Posterior cingulate gyrus (tissue), 11 donors: ENCODE measurements around the gene PSIP1.
A peak's percentile ranks its signal among the peaks of the same experiment; 100 is the strongest.
"Not testable (repeated sequence)": the region's sequence is repeated elsewhere in the genome, so short reads cannot be mapped to it uniquely, and the experiment has no call there.

Experiments
- DNase-seq, 10 donors: peaks; one replicate each; pipeline versions ENCODE4 v3.0.0 to v3.0.0-alpha.2; 2020 to 2021; ENCODE audit warnings: mixed read lengths in 3 of 10
- intact Hi-C: fragments of 100-400 bp; cut with DNase I; formaldehyde crosslinking; loops from one replicate; pipeline ENCODE4 v1.15.1; 2023

The PSIP1 gene

DNA sequence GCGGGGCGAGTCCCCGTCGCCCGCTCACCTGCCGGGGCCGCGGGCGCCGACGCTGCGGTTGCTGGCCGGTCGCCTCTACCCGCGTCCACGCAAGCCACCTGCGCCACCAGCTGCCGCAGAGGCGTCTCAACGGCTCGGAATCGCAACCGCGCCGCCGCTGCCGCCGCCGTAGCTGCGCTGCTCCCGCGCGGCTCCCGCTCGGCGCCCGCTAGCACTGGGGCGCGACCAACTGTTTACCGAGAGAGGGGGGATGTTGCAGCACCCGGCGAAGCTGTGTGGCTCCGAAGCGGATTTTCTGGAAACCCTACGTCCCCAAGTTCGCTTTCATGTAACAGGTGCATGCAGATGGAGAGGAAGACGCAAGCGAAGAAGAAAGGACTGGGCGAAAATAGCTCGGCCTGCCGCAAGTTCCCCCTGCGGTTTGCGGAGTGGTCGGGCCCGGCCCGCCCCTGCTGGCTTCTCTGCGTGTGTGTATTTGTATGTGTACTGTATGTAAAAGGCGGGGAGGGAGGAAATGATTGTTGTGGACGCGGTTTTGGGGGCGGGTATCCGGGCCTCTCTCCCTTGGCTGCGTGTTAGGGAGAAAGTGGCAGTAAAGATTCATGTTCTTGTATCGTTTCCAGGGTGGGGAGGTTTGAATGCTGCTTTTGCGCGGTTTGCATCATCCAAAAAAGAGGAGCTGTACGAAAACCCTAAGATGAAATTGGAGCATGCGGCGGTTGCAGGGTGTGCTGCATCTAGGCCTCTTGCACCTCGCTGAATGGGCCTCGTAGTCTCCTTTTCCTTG is at the start of gene PSIP1:
Gene PSIP1, minus strand, starts transcription at position 182 of the 787 bp plus-strand sequence. CDS start 782 bp downstream, outside the sequence.
- peak; percentile 64 to 96 (median 76) for DNase-seq
- intact Hi-C loops: loop anchor here (1.0 kb wide), 2 partner anchors 41 to 89 kb away; partner anchors contain the start of gene SNAPC3

DNA sequence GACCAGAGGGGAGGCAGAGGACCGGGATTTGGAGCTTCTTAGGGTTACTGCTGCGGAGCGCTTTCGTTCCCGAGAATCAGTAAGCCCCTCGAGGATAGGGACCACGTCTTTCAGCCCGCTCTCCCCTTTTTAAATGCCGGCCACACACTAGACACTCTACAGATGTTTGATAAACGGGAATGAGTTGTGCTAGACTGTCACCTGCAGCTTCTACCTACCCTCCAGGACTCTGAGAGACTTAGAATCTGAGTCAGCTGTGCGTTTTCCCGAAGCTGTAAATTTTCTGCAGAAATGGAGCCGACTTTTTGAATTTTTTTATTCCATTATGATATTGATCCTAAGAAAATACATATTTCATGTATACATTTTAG is 42.7 kb upstream of the PSIP1 start:
- no peak for DNase-seq
- intact Hi-C loops: loop anchor here (2.0 to 5.0 kb wide), 2 partner anchors 54 to 131 kb away; partner anchors contain the start of gene SNAPC3

DNA sequence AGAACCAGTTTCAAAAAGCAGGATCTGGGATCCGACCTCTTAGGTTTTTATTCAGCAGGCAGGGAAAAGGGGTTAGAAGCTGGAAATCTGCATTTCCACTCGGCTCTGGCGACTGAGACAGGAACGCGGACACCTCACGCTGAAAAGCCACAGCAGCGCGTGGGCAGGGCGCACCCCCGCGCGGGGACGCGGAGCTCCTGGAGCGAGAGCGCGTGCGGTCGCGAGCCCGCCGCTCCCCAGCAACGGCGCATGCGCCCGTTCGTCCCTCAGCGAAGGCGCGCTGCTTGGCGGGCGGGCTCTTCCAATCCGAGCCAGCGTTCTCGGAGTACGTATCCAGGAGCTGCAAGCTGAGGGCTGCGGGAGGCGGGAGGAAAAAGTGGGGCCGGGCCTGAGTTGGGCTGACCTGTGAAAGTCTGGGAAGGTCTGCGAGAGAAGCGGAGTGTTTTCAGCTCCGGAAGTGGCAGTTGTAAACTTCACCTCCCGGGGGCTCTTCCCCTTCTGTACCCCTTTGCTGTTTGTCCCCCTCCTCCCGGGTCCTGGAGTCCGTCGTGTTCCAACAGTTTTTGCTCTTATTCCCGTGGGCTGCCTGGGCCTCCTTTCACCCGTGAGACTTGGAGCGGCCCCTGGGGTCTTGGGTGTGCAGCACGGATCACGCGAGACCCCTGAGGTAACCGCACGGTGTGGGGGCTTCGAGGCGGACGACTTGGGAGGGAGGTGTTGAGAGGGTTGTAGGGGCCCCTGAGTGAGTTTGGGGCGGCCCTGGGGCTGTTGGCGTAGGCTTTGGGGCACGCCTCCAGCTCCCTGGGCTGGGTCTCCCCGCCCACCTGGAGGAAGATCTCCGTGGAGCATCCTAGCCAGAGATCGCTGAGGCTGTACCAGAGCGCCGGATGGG is 42.1 kb upstream of the PSIP1 start, which contains the start of gene CCDC171:
Gene CCDC171, plus strand, starts transcription at position 408 of the 892 bp plus-strand sequence. CDS start 11,046 bp downstream, outside the sequence.
- intact Hi-C loops: loop anchor here (1.0 to 5.0 kb wide), 3 partner anchors 42 to 130 kb away; partner anchors contain the start of gene SNAPC3

DNA sequence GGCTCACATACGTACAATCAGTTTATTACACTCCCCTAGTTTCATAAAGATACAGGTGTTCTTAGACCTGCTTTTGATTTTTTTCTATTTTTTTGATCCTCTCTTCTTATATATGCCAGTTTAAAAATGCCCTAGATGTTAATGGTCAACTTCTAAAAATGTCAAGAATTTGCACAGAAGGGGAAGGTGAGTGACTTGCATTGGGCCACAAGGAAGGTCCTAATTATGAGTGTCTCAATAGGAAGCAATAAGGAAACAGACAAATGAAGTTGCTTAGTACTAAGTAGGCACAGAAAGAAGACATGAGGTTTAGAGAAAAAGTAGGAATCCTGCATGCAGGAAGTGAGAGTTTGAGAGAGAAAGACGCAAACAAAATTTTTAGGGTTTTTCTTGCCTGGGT is 38.8 kb upstream of the PSIP1 start:
- DNase-seq: no peak
- intact Hi-C loops: loop anchor here (5.0 kb wide), 1 partner anchor 58 kb away; no protein-coding TSS in a partner anchor

More for the DNA sequence above, 42.1 kb upstream of the PSIP1 start, which contains the start of gene CCDC171:
- DNase-seq: peak; percentile 81 to 99 (median 90)

DNA sequence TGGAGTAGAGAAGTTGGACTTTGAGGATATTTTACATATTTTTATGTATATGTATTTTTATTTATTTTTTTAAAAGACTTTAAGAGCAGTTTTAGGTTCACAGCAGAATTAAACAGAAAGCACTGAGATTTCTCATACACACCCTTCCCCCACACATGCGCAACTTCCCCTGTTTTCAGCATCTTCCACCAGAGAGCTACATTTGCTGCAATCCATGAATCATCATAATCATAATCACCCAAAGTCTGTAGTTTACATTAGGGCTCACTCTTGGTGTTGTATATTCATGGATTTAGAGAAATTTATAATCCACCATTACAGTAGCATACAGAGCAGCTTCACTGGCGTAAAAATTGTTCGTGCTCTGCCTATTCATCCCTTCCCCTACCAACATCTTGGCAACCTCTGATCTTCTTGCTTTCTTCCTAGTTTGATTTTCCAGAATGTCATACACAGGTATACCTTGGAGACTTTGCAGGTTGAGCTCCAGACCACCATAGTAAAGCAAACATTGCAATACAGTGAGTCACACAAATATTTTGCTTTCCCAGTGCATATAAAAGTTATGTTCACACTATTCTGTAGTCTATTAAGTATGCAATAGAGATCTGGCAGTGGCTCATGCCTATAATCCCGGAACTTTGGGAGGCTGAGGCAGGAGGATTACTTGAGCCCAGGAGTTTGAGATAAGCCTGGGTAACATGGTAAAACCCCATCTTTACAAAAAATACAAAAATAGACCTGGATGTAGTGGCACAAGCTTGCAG is 32.5 kb upstream of the PSIP1 start:
- intact Hi-C loops: no loop called here
- no peak for DNase-seq

DNA sequence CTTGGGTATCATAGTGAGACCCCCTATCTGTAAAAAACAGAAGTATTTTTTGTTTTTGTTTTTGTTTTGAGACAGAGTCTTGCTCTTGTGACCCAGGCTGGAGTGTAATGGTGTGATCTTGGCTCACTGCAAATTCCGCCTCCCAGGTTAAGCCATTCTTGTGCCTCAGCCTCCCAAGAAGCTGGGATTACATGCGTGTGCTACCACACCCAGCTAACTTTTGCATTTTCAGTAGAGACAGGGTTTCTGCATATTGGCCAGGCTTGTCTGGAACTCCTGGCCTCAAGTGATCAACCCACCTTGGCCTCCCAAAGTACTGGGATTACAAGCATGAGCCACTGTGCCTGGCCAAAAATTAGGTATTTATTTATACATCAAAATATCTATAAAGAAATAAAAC is 31.9 kb upstream of the PSIP1 start:
- no peak for DNase-seq
- intact Hi-C loops: no loop called here

DNA sequence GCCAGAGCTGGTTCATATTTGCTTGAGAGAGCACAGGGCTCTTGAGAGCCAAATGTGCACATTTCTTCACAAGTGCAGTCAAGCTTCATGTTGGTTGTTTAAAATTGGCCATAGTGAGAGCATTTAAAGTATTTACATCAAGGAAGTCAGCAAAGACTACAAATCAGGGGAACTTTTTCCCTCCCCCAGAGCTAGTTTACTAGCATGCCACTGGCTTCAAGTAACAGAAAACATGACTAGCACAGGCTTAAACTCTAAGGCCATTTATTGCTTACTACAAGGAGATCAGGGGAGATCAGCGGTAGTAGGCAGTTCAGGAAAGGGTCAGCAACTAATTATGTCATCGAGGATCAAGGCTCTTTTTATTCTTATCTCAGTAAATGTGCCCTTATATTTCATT is 31.1 kb upstream of the PSIP1 start:
- no peak for DNase-seq

DNA sequence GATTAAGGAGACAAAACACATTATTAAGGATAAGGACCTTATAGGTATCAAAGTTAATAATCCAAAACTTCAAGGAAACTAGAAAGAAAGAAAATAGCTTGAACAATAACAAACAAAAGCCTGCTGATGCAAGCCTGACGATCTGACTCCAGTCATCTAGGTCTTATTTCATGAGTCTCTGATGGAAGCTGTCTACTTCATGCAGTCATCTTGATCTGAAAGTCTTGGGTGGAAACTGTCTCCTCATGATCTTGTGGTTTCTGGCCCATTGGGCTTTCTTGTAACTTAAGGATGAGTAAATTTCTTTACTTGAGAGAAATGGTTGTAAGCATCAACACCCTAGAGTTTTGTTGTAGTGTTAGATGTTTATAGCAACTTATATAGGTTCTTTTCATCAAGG is 20.6 kb upstream of the PSIP1 start:
- DNase-seq: no peak
- intact Hi-C loops: no loop called here

More for the DNA sequence above, 31.1 kb upstream of the PSIP1 start:
- intact Hi-C loops: no loop called here

DNA sequence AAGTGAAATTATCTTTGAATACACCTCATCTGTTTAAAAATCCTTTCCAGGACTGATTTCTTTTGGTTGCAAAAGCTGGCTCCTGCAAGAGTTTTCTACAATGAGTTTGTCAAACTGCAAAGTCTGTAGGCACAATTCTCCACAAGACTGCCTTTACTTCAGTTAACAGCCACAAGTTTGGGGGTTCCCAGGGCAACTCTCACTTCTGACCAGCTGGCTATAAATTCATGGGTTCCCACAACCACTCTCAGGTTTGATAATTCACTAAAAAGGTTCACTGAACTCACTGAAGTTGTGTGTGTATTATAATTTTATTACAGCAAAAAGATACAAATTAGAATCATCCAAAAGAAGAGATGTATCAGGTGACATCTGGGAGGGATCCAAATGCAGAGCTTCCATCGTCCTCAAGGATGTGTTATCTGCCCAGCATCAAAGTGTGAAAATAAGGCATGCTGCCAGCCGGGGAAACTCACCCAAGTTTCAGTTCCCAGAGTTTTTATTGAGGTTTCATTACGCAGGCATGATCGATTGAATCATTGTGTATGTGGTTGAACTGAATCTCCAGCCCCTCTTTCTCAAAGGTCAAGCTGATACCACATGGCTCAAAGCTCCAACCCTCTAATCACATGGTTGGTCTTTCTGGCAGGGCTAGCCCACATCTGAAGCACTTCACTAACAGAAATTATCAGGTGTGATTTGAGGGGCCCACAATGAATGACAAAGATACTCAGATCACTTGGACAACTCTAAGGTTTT is 19.0 kb upstream of the PSIP1 start:
- intact Hi-C loops: no loop called here
- no peak for DNase-seq

DNA sequence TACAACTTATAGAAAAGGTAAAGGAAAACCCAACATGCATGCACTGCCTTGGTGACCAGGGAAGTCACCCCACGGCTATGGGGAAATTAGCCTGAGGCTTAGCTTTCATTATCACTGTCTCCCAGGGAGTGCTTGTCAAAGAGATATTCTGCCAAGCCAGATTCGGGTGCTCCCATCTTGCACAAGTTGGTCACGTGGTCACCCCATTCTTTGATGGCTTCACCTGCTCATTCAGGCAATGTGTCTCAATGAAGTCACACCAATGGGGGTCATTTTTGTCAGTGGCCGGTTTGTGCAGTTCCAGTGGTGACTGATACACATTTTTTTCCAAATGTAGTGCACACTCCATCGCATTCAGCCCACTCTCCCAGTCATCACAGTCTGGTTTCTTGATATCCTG is 16.3 kb upstream of the PSIP1 start:
- DNase-seq, intact Hi-C loops: not testable (repeated sequence)

DNA sequence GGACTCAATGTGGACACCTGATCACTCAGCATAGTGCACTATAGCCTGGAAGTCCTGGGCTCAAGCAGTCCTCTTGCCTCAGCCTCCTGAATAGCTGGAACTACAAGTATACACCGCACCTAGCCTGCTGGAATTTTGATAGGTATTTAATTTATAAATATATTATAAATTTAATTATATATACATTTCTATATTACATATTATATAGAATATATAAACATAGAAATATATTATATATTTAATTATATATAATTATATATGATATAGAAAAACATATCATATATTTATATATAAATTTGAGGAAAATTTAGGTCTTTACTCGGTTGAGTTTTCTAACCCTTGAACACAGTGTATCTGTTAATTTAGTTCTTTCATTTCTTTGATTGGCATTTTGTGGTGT is 15.2 kb upstream of the PSIP1 start:
- DNase-seq: no peak
- intact Hi-C loops: no loop called here

DNA sequence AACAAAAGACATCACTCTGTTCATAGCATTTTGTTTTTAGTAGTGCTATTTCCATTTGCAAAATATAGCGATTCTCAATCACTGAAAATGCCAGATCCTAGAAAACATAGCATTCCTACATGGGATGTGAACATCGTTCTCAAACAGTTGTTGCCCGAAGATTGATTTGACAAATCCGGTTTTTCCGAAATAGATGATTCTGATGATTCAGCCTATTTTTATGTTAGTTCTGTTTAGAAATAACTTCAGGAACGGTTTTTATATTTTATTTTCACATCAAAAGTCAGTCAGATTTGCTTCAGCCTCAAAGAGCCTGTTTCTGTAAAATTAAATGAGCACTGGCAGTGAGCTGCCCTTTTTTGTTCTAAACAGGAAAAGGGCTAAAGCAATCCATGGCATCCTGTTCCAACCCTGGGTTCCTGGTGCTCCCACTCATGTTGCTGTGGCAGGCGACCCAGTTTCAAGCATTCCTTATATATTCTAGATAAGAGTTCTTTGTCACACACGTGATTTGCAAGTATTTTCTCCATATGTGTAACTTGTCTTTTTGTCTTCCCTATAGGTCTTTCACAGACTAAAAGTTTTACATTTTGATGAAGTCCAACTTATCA is 14.2 kb upstream of the PSIP1 start:
- intact Hi-C loops: no loop called here
- no peak for DNase-seq

DNA sequence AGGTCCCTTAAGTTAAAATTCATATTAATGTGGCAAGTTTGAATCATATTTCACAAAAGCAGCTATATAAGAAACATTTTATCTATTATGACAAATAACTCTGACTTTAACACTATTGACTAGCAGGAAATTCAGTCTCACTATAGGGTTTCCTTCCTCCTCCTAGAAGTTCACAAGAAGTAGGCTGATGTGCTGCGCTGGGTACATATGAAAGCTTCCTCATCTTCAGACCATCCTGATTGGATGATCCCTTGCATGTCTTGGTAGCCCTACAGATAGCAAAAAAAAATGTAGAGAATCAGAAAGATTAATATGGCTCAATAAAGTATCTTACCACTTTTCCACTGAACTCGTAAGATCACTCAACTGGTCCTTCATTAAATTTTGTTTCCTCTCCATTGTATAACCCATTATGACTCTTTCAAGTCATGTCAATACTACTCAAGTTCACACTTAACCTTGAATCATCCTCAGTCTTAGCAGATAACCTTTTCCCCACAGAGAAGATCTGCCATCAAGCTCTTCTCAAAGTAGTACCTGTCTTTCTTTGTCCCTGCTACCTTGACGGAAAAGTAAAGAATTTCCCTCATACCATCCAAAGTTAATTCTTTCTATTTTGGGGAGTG is 11.5 kb upstream of the PSIP1 start:
- intact Hi-C loops: no loop called here
- no peak for DNase-seq

DNA sequence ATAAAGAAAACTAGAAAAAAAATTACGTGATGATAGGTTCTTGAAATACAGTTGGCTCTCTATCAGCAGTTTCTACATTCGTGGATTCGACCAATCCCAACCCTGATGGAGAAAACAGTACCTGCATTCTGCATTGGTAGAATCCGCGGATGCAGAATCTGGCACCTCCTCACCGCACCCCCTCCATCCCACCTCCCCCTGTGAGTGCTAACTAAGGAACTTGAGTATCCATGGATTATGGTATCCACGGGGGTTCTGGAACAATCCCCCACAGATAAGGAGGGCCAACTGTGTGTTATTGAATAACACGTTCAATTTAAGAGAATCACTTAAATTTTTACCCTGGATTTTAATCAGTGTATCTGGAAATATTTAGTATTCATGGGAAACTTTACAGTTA is 10.5 kb upstream of the PSIP1 start:
- intact Hi-C loops: no loop called here
- no peak for DNase-seq

DNA sequence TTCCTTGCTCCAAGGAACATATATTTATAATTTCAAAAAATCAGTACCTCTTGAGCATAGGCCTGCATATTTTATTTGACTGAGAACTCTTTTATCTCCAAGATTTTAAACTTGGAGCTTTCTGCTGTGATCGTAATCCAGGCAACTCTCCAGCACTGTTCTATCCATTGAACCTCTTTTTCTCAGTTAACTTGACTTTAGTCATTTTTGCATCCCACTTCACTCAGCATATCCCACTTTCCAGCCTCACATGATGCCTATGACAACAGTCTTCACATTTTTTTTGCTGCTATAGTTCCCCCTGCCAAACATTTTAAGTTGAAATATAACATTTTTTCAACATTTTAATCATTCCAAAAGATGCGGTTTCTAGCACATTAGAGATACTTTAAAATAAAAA is 9.1 kb upstream of the PSIP1 start:
- DNase-seq: no peak
- intact Hi-C loops: no loop called here

DNA sequence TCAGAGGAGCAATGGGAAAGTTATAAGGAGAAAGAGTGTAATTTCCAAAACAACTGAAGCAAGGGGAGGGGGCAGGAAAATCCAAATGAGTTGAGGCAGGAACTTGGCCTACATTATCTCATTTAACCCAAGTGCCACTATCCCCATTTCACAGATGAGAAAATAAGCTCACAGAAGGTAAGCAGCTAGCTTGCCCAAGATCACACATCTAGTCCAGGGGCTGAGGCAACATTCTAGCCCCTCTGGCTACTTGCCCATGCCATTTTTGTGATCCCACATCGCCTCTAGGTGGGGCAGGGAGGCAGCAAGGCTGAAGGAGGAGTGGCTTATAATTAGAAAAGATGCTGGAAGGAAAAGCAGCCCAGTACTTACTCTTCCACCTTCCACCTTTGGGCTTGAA is 2.6 kb upstream of the PSIP1 start:
- no peak for DNase-seq
- intact Hi-C loops: no loop called here

DNA sequence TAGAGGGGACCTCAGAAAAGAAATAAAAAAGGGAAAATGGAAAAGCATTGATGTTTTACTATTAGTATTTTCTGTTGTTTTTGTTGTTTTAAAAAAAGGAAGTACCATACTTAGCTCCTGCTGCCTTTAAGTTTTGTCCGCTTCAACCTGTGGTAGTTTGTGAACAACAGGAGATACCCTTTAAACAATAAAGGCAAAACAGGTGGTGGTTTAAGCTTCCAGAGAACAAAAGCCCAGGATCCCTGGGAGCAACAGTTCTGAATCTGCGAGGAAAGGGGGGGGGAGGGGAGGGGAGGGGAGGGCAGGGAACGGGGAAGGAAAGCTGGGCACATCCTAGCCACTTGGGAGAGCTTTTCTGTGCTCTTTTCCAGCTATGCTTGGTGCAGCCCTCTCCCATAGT is 2.1 kb upstream of the PSIP1 start:
- DNase-seq: no peak
- intact Hi-C loops: no loop called here

DNA sequence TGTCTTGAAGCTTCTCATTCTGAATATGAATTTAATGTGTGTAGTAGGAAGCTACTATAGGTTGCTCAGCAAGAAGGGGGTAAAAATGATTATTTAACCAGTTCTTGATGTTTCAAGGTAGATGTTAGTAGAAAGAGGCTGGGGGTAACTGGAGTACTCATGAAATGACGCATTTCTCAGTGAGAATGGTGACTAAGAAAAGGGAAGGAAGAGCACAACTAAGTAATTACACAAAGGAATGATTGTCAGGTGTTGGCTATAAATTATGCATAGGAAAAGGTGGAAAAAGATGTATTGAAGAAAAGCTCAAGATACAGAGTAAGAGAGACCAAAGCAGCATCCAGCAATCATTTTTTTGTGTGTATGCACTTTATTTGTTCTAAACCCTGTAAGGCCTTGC is 1.4 kb upstream of the PSIP1 start:
- intact Hi-C loops: no loop called here
- DNase-seq: no peak
